CD8-positive, alpha-beta memory T cell (primary cell): ENCODE measurements around the gene PRODH. TPM values are rescaled to one million over a fixed set of nuclear protein-coding genes. Genes with fewer than 3 reads are reported as not detected.
A peak's percentile ranks its signal among the peaks of the same experiment; 100 is the strongest.
"Not testable (repeated sequence)": the region's sequence is repeated elsewhere in the genome, so short reads cannot be mapped to it uniquely, and the experiment has no call there.

Source experiments
- CTCF ChIA-PET: fragments of 350-600 bp; sonication (Branson Sonifier 250); formaldehyde crosslinking; loops from one replicate; lab custom pipeline; 2021; ENCODE audit warnings: antibody characterized with exemption; lab: Charles Lee
- POLR2A ChIA-PET: fragments of 350-600 bp; sonication (Branson Sonifier 250); formaldehyde crosslinking; loops from one replicate; lab custom pipeline; 2021; ENCODE audit warnings: antibody characterized with exemption; lab: Charles Lee
- DNase-seq, 5 donors: peaks; one replicate each; pipeline versions ENCODE4 v3.0.0 to v3.0.0-alpha.2; 2020 to 2022; ENCODE audit warnings: mixed read lengths in 1 of 5
- H3K27ac ChIP-seq: one replicate; pipeline ENCODE4 v1.7.0; 2013; ENCODE audit warnings: low read depth, mild to moderate bottlenecking, low read length, moderate library complexity
- H3K27me3 ChIP-seq: 2 replicates; pipeline ENCODE4 v1.7.0; 2013; ENCODE audit warnings: low read length, mild to moderate bottlenecking; ENCODE audit not compliant: insufficient read depth, poor library complexity, severe bottlenecking
- H3K36me3 ChIP-seq: 2 replicates; pipeline ENCODE4 v1.7.0; 2013; ENCODE audit warnings: mild to moderate bottlenecking, low read length, moderate library complexity; ENCODE audit not compliant: insufficient read depth
- H3K4me1 ChIP-seq: 2 replicates; pipeline ENCODE4 v1.7.0; 2013; ENCODE audit warnings: mild to moderate bottlenecking, low read length, moderate library complexity; ENCODE audit not compliant: insufficient read depth
- H3K4me3 ChIP-seq: 2 replicates; pipeline ENCODE4 v1.7.0; 2013; ENCODE audit warnings: mild to moderate bottlenecking, low read length
- H3K9me3 ChIP-seq: 2 replicates; pipeline ENCODE4 v1.7.0; 2013; ENCODE audit warnings: mild to moderate bottlenecking, low read length
- H3K27ac Mint-ChIP-seq, 8 donors: one replicate each; pipeline ENCODE4 v1.8.0; 2020 to 2021; ENCODE audit warnings: mixed read lengths in 8 of 8, mild to moderate bottlenecking in 6 of 8, inconsistent platforms in 3 of 8, moderate library complexity in 3 of 8
- H3K27me3 Mint-ChIP-seq, 2 donors: one replicate each; pipeline ENCODE4 v1.8.0; 2020 to 2021; ENCODE audit warnings: mixed read lengths in 2 of 2, mild to moderate bottlenecking in 1 of 2, moderate library complexity in 1 of 2
- H3K36me3 Mint-ChIP-seq, 3 donors: one replicate each; pipeline ENCODE4 v1.8.0; 2020 to 2021; ENCODE audit warnings: mixed read lengths in 3 of 3, inconsistent platforms in 1 of 3, mild to moderate bottlenecking in 1 of 3
- H3K4me1 Mint-ChIP-seq, 3 donors: one replicate each; pipeline ENCODE4 v1.8.0; 2020 to 2021; ENCODE audit warnings: mixed read lengths in 3 of 3, inconsistent platforms in 1 of 3, mild to moderate bottlenecking in 1 of 3
- H3K4me3 Mint-ChIP-seq, 7 donors: one replicate each; pipeline ENCODE4 v1.8.0; 2020 to 2021; ENCODE audit warnings: mixed read lengths in 7 of 7, mild to moderate bottlenecking in 6 of 7, moderate library complexity in 4 of 7, inconsistent platforms in 2 of 7
- H3K9me3 Mint-ChIP-seq, 5 donors: one replicate each; pipeline ENCODE4 v1.8.0; 2020 to 2022; ENCODE audit warnings: mixed read lengths in 5 of 5, mild to moderate bottlenecking in 3 of 5, moderate library complexity in 2 of 5, inconsistent platforms in 1 of 5
- polyA plus RNA-seq: library from polyadenylated mRNA; unstranded; fragments of 300-500 nt; fragmentation: Illumina TruSeq; gene quantifications from one replicate; pipeline ENCODE4 v1.2.3, GENCODE V29; 2021
- total RNA-seq, 2 experiments: library from RNA; stranded (reverse); gene quantifications; one replicate each; pipeline ENCODE4 v1.2.3, GENCODE V29; 2021

PRODH gene
- total and polyA plus RNA-seq, 3 experiments from 2014 or later, result 0.05 to 0.46 (median 0.24) TPM

DNA sequence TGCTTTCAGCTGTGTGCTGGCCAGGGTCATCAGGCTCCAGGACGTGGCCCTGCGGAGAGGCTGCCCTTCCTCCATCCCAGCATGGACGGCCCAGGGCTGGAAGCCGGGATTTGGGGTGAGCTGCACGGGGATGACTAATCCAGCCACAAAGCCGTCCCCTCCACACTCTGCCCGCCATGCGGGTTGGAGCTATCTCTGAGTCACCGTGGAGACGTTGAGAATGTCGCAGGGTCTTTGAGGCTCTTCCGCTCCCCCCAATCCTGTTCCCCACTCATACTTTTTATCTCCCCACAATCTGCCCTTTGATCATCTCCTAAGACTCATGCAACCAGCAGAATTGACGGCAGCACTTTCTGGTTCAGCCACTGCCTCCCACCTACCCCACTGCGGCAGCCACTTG is 22.6 kb upstream of the PRODH start:
- POLR2A ChIA-PET, H3K27me3 Mint-ChIP-seq, H3K9me3 ChIP-seq, H3K4me1 ChIP-seq, H3K27me3 ChIP-seq, H3K36me3 ChIP-seq, H3K4me1 Mint-ChIP-seq, H3K9me3 Mint-ChIP-seq, CTCF ChIA-PET, H3K36me3 Mint-ChIP-seq, H3K27ac ChIP-seq, H3K4me3 ChIP-seq: not testable (repeated sequence)
- peak in 1 of 5 donors; percentile 52 for DNase-seq
- peak overlapping the region in 1 of 7 donors; percentile 3 for H3K4me3 Mint-ChIP-seq
- H3K27ac Mint-ChIP-seq, result peak overlapping the region in 2 of 8 donors; percentile 48 to 85

DNA sequence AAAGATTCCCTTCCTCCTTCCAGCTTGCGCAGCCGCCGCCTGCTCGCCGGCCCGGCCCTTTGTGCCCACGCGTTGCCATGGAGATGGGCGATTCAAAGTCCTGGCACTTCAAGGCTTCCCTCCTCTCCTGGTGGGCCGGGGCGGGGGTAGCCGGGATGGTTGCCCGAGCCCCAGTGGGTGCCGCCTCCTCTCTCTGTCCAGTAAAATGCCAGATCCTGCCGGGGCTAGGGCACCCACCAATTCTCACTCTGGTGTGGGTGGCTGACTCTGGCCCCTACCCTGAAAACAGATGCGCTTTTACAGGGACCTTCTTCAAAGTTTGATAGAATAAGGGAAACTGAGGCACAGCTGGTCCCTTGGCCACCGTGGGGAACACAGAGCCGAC is 22.2 kb upstream of the PRODH start:
- H3K4me3 ChIP-seq, H3K36me3 Mint-ChIP-seq, H3K9me3 Mint-ChIP-seq, CTCF ChIA-PET, H3K27me3 Mint-ChIP-seq, H3K4me3 Mint-ChIP-seq, POLR2A ChIA-PET, DNase-seq, H3K4me1 ChIP-seq, H3K27ac Mint-ChIP-seq, H3K4me1 Mint-ChIP-seq, H3K27me3 ChIP-seq, H3K36me3 ChIP-seq, H3K9me3 ChIP-seq, H3K27ac ChIP-seq: not testable (repeated sequence)

DNA sequence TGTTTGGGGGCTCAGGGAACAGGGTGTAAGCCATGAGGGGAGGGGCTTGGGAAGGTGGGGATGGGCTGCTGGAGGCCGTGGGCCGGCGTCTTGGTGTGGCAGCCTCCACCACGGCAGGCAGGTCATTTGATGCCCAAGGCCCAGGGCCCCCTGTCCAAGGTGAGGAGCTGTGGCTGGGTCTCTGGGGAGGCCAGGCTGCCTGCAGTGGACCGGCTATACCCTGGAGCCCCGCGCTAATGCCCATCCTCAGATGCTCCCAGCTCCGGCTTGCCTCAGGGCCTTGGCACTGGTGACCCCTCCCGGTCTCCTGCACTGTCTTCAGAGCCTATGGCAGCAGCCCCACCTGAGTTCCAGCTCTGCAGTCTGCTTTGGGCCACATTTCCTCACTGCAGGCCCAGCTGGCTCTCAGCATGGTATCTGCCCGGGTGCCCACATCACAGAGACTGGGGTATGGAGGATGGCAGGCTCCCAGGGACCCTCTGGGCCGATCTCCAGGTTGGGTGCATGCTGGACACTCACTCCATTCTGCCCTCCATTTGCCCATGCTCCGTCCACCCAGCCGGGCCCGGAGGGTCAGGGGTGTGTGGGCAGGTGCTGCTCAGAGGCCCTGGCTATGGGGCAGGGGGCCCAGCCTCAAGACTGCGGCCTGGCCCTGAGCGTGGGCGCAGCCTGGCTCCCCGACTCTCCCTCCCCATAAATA is 21.7 kb upstream of the PRODH start:
- H3K4me3 ChIP-seq, H3K4me3 Mint-ChIP-seq, H3K27me3 Mint-ChIP-seq, H3K9me3 ChIP-seq, POLR2A ChIA-PET, DNase-seq, H3K36me3 ChIP-seq, H3K4me1 ChIP-seq, H3K9me3 Mint-ChIP-seq, H3K27me3 ChIP-seq, H3K4me1 Mint-ChIP-seq, H3K36me3 Mint-ChIP-seq, H3K27ac Mint-ChIP-seq, CTCF ChIA-PET, H3K27ac ChIP-seq: not testable (repeated sequence)

DNA sequence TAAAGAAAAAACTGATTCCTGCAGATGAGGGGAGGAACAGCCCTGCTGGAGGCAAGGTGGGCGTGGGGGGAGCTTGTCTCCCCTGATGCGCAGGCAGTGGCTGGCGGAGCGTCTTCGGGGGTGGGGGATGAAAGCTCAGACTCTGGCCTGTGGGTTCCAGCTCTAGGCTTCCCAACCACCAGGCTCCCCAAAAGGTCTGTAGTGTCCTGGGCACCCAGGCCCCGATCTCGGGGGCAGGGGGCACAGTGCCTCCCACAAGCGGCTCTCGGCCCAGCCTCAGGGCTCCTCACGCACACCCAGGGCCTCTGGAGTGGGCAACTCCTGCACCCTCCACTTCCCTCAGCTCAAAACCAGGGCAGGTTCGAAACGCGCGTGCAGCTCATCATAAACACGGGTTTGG is 20.9 kb upstream of the PRODH start:
- DNase-seq, H3K4me3 ChIP-seq, H3K27ac Mint-ChIP-seq, H3K4me1 Mint-ChIP-seq, H3K9me3 ChIP-seq, H3K4me3 Mint-ChIP-seq, H3K36me3 ChIP-seq, H3K27me3 ChIP-seq, H3K4me1 ChIP-seq, H3K27me3 Mint-ChIP-seq, H3K9me3 Mint-ChIP-seq, H3K36me3 Mint-ChIP-seq, H3K27ac ChIP-seq, POLR2A ChIA-PET: not testable (repeated sequence)
- CTCF ChIA-PET, result interaction anchor here (1.8 kb wide), 1 partner anchor 673 kb away, joined by 6 read pairs; no protein-coding TSS in a partner anchor

DNA sequence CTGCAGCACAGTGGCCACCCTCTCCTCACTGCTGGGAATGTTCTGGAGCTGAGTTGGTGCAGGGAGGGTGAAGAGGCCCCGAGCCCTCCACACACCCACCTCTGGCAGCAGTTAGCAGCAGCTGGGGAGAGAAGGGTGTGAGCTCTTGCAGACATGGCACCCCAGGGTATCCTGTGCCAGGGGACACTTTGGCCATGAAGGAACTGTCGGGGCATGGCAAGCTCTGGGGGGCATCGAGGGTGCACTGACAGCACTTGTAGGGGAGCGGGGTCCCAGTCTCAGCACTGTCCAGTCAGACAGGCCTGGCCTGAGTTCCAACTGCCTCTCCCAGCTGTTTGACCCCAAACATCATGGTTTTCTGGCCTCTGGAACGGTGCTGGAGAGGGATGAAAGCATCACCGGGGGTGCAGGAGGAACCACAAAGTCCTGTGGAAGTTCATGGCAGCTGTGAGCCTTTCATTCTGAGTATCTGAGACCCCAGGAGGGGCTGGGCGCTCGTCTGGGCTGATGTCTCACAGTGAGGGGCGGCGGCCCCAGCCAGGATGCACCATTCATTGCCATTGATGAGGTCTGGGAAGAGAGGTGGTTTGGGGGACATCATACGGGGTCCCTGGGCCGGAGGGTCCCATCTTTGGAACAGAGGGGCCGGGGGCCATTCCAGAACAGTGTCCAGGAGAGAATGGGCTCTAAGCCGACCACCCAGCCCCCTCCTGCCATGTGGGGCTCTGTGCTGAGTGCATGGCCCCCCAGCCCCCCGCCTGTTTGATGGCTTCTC is 20.2 kb upstream of the PRODH start:
- H3K4me3 Mint-ChIP-seq, H3K9me3 ChIP-seq, H3K4me1 ChIP-seq, H3K27ac ChIP-seq, H3K4me1 Mint-ChIP-seq, H3K27me3 ChIP-seq, H3K9me3 Mint-ChIP-seq, POLR2A ChIA-PET, H3K36me3 ChIP-seq, H3K36me3 Mint-ChIP-seq, H3K4me3 ChIP-seq, DNase-seq: not testable (repeated sequence)
- CTCF ChIA-PET, result interaction anchor here (1.8 kb wide), 1 partner anchor 674 kb away, joined by 6 read pairs; no protein-coding TSS in a partner anchor
- Mint-ChIP-seq H3K27me3 (peaks cover 1 to 10% of the 10 kb centered on the region in 2 donors), H3K27ac (peak overlapping the region in 1 of 8 donors; percentile 60)

DNA sequence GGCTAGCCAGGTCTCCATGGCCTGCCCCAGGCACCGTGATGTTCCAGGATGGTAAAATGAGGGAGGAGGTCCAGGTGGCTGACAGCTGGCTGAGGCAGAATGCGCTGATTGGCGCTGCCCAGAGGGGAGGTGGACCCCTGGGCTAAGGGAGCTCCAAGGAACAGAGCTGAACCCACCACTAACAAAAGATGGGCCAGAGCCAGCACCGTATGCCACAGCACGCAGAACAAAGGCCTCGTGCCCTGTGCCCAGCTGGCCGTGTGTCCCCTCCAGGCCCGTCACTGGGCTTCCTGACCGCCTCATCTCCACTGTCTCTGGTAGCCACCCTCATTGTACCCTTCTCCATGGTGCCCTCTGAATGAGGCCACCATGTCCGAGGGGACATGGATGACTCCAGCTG is 19.6 kb upstream of the PRODH start:
- Mint-ChIP-seq H3K9me3 (no peaks in the 10 kb centered on the region), H3K27me3 (peaks cover 1 to 13% of the 10 kb centered on the region in 2 donors), H3K4me1 (peaks cover 2 to 5% (median 5%) of the 10 kb centered on the region in 3 donors), H3K27ac (no peak overlapping the region), H3K36me3 (no peaks in the 10 kb centered on the region), H3K4me3 (no peak overlapping the region)
- no peaks in the 10 kb centered on the region for H3K27me3 ChIP-seq
- H3K36me3 ChIP-seq, result no peaks in the 10 kb centered on the region
- H3K9me3 ChIP-seq, result no peaks in the 10 kb centered on the region
- DNase-seq, result no peak
- ChIA-PET POLR2A (no interaction called here), CTCF (interaction anchor here (1.8 kb wide), 1 partner anchor 674 kb away, joined by 6 read pairs; no protein-coding TSS in a partner anchor)
- H3K27ac ChIP-seq, result no peak overlapping the region
- no peak overlapping the region for H3K4me3 ChIP-seq
- no peaks in the 10 kb centered on the region for H3K4me1 ChIP-seq

DNA sequence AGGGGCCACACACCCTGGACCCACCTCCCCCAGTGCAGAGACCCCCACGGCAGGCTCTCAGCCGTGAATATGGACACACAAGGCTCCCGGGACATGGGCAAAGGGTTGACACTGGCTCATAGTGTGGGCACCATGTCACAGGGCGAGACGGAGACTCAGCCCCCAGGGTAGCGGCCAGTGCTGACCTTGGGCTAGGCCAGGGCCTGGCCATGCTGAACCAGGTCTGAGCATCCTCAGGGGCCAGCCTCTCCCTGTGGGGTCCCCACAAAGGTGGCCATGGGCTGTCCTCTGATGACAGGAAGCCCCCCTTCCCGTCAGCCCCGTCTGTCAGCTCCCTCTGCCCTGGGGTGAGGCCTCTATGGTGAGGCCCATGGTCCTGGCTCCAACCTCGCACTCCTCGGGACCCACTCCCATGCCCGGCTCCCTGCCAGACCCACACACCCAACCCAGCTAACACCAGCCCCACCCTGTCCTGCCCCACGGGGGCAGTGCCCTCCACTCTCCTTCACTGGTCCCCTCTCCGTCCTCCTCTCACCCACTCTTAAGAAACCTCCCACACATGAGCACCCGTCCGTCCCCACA is 19.0 kb upstream of the PRODH start:
- Histone ChIP-seq H3K27me3 (no peaks in the 10 kb centered on the region), H3K4me1 (no peaks in the 10 kb centered on the region), H3K36me3 (no peaks in the 10 kb centered on the region), H3K27ac (no peak overlapping the region), H3K4me3 (no peak overlapping the region), H3K9me3 (no peaks in the 10 kb centered on the region)
- Mint-ChIP-seq H3K36me3 (no peaks in the 10 kb centered on the region), H3K4me3 (no peak overlapping the region), H3K9me3 (no peaks in the 10 kb centered on the region), H3K27me3 (peaks cover 1 to 17% of the 10 kb centered on the region in 2 donors), H3K27ac (no peak overlapping the region), H3K4me1 (peaks cover 2 to 5% (median 5%) of the 10 kb centered on the region in 3 donors)
- peak in 1 of 5 donors; percentile 36 for DNase-seq
- CTCF ChIA-PET, result no interaction called here
- POLR2A ChIA-PET, result no interaction called here

DNA sequence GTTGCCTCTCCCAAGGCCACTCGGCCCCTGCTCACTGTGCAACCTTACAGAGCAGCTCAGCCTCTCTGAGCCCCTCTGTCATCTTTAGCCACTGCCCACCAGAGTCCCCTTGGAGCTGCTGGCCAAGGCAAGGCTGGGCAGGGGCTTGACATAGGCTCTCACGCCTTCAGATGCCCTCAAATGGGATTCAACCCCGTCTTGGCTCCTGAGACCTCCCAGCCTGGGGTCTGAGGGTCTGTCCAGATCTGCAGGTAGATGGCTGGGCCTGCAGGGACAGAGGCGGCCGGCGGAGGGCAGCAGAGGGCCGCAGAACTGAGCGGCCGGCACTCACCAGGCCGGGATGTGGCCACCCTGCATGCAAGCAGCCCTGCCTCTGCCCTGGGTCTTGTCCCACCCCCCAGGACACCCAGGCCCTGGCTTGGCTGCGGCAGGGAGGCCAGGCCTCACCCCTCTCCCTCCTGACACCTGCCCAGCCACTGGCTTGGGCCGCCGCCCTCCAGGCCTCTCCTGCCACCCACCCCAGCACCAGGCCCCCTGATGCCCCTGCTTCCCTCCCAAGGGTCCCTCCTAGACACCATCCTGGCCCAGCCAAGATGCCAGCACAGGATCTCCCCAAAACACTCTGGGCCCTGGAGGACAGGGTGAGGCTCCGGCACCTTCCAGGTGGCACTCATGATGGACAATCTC is 18.4 kb upstream of the PRODH start:
- CTCF ChIA-PET, result interaction anchor here (1.1 kb wide), 1 partner anchor 675 kb away, joined by 5 read pairs; no protein-coding TSS in a partner anchor
- H3K4me3 Mint-ChIP-seq, H3K27ac Mint-ChIP-seq, H3K4me3 ChIP-seq, H3K36me3 ChIP-seq, H3K4me1 ChIP-seq, H3K36me3 Mint-ChIP-seq, H3K27me3 ChIP-seq, H3K9me3 Mint-ChIP-seq, H3K9me3 ChIP-seq, H3K4me1 Mint-ChIP-seq, H3K27ac ChIP-seq, POLR2A ChIA-PET: not testable (repeated sequence)
- H3K27me3 Mint-ChIP-seq, result peaks cover 1 to 23% of the 10 kb centered on the region in 2 donors
- peak; percentile 29 to 60 (median 36) for DNase-seq
